NCI-H146 treated with DMSO at 0.1 percent for 48 hours (cell line): Measurements from ENCODE around the gene SH3GL2.
"Not testable (repeated sequence)": the region's sequence is repeated elsewhere in the genome, so short reads cannot be mapped to it uniquely, and the experiment has no call there.

Experiments
- DNase-seq: peaks from one replicate; lab custom pipeline; 2025; ENCODE audit not compliant: unreplicated experiment; lab: John Stamatoyannopoulos, UW

Gene SH3GL2

DNA sequence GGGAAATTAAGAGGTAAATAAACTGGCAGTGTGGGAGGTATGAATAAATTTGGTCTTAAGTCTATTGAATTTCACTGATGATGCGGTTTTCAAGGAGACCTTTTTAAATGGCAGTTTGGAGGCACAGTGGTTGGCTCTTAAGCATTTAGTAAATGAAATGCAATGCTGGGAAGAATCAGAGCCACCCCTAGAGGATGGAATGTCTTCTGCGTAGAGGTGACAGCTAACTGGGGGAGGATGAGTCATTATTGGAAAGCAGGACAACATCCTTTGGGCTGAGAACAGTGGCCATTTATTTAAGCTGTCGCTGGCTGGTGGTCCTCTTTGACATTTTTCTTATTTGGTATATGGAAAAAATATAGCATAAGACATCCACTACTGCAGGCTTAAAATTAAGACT, 163.2 kb downstream of the SH3GL2 start:
- peak; percentile 13 for DNase-seq

DNA sequence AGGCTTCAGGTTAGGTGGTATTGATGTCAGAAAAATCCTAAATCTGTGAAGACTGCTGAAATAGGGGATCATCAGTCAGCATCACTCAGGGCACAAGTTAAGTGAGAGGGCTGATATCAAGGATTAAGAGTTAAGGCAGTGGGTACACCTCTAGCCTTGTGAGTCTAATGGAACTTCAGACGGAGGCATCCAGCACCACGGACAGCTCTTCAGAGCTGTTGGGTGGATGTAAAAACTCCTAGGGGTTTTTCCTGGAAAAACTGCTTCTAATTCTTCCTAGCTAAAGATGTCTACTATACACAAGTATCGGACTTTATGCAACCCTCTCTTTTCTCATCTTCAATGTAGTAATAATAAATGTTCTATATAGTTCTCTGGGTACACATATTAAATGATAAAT, 165.9 kb downstream of the SH3GL2 start:
- DNase-seq = no peak

DNA sequence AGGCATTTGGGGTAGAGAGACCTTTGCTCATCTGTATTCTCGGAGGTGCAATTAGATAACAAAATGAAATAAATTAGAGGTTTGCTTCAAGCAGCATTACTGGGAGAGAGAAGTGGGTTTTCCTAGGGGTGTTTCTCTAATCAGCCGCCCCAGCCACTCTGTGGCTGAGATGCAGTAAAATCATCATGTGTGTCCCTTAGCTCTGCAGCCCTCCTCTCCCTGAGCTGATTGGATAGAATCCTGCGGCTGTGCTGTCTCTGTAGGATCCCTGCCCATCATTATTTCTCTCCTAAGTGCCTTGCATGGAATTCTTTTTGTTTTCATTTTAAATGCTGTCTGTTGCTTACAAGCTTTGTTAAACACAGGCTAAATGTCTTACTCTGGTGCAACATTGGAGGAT, 171.4 kb downstream of the SH3GL2 start:
- DNase-seq = no peak

DNA sequence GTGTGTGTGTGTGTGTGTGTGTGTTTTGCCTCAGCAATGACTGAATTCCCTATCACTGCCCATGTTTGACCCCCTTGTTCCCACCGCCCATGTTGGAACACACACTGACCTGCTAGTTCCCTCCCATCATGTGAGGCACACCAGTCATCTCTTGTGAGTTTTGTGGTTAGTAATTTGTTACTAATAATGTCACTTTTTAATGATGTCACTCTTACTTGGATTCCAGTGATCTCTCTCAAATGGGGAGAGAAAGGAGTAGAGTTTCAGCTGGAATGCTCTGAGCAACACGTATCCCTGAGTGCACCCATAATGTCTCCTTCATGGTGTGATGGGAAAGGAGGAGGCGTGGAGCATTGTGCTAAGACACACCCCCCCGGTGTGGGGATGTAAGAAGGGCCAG, 172.6 kb downstream of the SH3GL2 start:
- no peak for DNase-seq

DNA sequence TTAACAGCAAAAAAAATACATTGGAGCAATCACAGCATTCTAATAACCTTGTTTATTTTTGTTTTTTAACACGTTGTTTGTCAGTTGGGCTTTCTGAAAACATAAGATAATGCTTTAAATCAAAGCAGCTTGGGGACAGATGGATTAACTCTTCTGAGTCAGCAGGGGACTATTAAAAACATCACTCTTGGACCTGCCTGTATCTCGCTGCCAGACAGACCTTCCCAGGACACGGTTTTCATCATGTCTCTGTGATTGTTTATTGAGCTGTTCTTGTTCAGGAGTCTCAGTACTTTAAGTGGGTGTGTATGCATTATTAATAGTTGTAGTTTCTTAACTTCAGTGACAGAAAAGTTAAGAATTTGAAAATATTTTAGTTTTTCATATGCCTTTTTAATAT, 173.2 kb downstream of the SH3GL2 start:
- no peak for DNase-seq

DNA sequence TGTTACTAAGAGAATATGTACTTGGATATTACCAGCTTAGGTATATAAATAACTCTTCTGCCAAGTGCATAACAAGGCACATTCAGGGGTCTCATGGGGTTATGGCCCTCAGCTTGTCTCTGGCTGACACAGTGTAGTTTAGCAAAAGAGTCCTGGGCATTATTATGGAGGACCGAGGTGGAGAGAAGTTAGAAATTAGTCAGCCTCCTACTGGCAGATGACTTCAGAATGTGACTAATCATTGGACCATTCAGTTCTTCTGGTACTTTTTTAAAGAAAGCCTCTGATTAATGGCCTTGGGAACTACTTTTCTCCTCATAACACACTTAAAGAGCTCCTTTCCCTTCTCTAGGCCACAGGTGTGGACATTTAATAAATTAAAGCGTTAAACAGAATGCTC, 178.9 kb downstream of the SH3GL2 start:
- DNase-seq = no peak

DNA sequence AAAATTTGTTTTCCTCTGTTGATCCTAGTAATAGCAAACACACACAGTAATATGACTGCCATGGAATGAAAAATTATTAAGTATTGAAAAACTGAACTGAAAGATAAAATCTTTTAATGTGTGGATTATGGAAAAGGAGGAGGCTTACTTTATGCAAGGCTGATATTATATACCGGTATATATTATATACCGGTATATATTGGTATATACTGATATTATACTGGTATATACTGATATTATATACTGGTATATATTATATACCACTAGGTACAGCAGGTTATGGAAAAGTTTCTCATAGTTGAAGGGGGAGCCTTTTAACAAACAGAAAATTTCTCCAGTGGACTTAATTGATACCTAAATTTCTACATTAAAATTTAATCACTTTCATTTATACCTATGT, 181.4 kb downstream of the SH3GL2 start:
- DNase-seq = no peak

DNA sequence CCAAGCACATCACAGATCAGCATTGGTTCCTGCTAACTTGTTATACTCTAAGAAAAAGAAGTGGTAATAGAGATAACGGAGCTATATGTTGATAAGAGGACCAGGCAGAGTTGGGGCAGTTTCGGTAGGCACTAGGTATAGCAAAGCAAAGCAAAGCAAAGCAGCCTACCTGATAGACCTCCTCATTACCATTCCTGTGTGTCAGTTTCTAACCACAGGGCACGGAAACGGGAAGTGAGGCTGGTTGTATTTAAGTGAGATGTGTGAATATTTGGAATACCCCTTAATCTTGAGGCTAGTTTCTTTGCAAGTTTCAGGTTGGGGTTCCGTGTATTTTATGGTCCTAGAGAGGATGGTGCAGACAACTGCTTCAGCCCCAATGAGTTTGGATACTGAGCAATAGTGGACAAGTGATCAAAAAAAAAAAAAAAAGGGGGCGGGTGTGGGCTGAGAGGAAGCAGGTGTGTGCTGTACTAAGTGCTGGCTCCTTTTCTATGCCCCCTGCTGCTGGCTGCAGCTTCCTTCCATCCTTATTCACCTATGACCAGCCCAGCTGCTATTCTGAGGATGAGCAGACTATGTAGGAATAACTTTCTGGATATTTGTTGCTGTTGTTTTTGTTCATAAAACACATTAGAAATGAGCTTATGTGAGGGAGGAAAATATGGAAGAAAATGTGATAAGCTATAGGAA, 183.3 kb downstream of the SH3GL2 start:
- DNase-seq = peak; percentile 69

DNA sequence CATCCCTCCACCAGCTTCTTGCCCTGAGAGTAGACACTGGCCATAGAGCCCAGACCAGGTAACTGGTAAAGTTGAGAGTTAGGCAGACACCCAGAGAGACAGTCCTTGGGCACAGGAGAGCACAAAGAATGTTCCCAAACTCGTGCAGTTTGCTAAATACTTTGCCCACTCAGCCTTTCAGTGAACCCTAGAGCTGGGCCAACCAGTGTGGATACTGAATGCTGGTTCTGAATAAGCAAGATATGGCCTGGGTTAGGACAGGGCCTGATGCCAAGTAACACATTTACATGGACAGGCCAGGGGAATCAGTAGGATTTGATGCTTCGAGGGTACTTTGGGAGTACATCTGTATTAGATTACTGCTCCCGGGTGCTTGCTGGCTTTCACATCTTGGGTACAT, 185.4 kb downstream of the SH3GL2 start:
- no peak for DNase-seq

DNA sequence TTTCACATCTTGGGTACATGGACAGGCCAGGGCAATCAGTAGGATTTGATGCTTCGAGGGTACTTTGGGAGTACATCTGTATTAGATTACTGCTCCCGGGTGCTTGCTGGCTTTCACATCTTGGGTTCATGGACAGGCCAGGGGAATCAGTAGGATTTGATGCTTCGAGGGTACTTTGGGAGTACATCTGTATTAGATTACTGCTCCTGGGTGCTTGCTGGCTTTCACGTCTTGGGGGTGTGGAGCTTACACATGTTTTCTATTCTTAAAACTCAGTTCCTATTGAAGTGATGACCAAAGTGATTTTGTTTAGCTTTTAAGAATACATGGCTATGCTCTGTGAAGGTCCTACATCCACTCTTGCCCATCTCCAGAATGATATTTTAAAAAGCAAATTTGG, 186.3 kb downstream of the SH3GL2 start:
- not testable (repeated sequence) for DNase-seq

DNA sequence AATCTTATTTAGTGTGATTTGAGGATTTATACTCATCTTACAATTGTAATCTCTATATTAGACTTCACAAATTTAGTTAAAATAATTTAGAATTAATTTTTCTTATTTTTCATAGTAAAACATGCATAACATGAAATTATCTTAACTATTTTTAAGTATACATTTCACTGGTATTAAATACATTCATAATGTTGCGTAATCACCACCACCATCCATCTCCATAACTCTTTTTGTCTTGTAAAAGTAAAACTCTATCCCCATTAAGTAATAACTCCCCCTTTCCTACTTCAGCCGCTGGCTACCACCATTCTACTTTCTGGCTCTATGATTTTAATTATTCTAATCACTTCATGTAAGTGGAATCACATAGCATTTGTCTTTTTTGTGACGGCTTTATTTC, 193.4 kb downstream of the SH3GL2 start:
- DNase-seq = no peak

DNA sequence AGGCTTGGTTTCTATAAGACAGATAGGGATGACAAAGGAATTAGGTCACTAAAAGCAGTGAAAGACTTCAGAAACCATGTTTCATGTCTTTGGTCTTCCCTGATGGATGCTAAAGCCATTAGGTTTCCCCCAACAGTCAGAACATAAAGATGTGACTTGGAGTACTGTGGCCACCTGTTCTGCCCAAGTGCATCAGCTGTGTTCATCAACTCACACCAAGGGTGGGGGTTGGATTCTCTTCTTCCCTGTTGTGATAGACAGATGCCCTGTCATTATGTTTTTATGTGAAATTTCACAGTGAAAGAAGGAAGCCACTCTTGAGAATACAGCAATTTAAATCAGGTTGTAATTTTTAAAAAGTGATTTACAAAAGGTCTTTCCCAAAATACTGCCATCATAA, 196.8 kb downstream of the SH3GL2 start:
- DNase-seq = no peak

DNA sequence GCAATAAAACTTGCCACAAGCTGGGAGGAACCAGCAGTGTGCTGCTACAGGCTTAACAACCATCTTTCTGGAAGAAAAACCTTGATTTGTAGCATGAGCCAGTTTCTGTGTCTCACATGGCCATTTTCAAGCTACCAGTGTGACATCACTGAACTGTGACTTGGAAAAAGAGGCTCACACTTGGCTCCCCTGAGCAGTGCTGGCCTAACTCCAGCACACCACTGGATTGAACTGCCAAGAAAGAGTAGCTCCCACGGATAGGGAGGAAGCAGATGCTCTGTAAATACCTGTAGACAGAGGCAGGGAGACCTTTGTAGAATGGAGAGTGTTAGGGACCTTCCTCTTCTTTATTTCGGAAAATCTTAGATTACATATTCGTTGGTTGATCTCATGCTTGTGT, 197.9 kb downstream of the SH3GL2 start:
- no peak for DNase-seq

DNA sequence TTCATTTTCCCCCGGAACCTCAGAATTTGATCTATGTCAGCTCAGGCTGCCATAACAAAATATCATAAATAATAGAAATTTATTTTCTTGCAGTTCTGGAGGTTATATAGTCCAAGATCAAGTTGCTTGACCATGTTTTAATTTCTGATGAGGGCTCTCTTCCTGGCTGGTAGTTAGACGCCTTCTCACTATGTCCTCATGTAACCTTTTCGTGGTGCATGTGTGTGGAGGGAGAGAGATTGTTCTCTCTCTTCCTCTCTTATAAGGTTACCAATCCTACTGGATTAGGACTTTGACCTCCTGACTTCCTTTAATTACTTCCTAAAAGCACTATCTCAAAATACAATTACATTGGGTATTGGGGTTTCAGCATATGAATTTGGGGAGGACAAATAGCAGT, 198.6 kb downstream of the SH3GL2 start:
- no peak for DNase-seq

DNA sequence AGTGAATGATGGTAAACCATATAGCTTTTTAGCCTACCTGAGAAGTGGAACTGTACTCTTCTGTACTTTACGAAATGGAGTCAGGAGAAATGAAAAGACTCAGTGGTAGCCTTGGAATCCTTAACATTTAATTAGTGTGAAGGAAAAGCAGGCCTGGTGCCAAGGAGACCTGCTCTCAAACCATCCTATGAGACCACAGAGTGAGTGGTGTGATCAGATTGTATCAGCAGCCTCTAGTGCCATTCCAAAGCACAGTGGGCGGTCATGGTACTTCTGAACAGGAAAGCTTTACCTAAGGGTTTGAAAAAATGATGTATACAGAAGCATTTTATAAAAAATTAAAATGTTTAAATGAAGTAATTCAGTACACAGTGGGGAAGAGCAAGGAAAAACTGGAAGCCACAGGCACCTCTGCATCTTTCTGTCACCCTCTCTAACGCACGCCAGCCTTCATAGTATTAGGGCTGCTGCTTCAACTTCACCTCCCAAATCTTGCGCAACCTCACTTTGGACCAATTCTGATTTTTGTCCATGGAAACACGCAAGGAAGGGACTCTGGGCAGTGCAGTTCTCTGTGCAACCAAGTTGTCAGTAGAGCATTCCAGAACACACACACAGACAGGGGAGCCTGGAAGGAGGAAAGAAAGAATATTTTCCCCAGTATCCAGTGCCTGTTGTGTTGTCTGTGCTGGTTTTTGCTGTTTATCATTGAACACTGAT, 203.7 kb downstream of the SH3GL2 start:
- DNase-seq = no peak

DNA sequence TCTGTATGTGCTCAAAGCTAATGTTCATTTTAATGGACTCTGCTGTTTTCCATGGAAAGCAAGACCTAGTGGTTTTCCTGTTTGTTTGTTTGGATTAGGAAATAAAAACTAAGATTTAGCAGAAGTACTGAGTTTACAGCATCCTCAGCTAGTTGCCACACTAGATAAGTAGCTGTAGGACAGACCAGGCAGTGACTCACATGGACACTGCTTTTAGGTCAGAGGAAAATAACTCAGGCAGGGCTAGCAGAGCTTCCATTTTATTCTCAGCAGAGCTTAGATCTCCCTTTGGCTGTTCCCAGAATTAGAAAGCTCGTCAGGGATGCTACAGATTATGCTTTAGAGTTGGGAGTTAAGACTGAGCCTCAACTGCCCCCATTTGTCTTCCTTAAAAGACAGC, 204.4 kb downstream of the SH3GL2 start:
- no peak for DNase-seq

DNA sequence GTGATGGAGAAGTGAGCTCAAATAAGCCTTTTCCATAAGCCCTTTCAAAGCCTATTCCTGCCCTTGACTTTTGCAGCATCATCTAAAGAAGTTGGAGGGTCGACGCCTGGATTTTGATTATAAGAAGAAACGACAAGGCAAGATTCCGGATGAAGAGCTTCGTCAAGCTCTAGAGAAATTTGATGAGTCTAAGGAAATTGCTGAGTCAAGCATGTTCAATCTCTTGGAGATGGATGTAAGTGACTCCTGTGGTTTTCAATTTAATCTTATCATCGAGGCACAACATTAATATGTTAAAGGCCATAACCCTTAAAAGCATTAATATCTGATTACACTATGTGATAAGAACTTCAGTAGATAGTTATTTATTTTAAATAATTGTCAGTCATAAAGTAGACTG, 210.4 kb downstream of the SH3GL2 start:
- DNase-seq = no peak

DNA sequence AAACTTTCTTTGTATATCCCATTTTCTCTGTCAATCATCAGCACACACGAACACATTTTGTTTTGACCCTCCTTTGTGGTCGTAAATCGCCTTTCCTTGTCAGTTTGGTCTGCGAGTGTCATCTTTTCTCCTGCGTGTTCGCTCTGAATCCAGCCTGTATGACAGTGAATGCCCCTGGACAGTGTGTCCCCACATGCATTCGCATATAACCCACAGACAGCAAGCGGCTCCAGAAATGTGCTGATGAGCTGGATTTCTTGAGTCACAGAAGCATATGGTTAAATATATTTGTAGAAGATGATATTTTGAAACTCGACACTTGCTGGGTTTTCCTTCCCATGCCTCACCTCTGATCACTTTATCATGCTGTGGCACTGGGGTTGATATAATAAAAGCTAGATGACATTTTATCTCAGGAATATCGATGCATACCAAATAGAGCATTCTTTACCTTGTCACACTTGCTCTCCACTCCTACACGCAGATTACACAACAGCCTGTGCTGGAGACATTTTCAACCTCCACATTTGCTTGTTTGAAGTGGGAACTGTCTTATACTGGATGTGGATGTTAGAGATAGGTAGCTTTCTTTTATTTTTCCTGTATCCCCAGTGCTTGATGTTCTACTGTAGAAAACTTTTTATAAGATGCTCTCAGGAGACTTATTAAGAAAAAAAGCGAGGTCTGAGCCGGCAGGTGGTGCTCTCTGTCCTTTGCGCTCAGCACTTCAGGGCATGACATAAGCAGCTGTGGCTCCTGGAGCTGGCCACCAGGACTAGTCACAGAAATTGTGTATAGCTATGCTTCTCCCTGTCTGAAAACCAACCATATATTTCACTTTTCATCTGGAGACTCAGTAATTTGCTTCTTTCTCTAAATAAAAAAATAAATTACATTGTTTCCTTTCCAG, 215.1 kb downstream of the SH3GL2 start:
- no peak for DNase-seq

DNA sequence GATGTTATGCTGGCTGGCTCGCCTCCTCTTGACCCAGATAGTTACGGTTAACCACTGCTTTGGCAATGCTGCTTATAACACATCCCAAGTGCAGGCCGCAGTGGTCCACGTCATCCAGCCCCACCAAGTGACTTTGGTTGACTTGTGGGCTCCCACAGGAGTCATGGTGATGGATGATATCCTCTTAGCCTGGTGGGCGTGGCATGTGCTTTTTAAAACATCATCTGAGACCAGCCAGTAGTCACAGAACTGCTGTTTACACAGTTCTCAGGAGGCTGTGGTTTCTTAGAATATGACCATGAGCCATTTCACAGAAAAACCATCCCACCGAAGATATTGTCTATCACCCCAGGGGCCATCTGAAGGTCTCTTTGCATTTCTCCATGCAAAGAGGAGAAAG, 216.9 kb downstream of the SH3GL2 start:
- no peak for DNase-seq

DNA sequence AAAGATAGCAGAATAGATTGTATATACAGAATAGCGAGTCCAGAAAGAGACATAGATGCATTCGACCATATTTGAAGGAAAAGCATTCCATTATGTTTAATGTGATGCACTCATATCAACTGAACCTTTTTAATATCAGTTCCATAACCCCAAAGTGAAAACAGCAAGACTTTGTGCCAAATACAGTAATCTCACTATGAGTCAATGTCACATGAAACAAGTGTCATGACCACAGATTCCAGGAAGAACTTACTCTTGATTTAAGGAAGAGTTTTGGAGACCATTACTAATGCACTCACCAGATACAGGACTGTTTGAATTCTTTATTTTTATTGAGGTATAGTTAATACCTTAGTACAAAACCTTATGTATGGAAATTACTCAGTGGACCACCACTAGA, 220.5 kb downstream of the SH3GL2 start:
- no peak for DNase-seq

DNA sequence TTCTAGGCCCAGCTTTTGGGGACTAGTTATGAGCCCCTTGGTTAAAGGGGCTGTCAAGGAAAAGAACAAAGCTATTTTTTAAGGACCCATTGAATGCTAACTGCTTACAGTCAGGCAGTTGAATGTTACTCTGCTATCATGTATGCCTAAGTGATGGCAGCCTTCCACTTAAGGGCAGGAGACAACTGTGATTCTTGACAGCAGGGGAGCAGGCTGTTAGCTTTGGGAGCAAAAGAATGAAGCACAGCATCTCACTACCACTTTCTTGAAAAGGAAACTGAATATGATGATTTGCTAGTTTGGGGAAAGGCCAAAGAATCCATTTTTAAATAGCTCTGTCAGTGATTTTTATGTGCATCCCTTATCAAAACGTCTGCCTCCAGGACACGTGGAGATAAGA, 221.6 kb downstream of the SH3GL2 start:
- DNase-seq = no peak
